Activated CD4-positive, alpha-beta T cell treated with anti-CD3 and anti-CD28 coated beads, Interleukin-2, amount 50 U/mL, for 24 hours (primary cell): ENCODE data around the gene TMTC3.
"Not testable (repeated sequence)": the region's sequence is repeated elsewhere in the genome, so short reads cannot be mapped to it uniquely, and the experiment has no call there.

ENCODE experiments used
- DNase-seq, 2 donors: peaks; one replicate each; pipeline ENCODE4 v3.0.0-alpha.2; 2020; ENCODE audit warnings: low read depth in 1 of 2, low spot score in 1 of 2

The TMTC3 gene

DNA sequence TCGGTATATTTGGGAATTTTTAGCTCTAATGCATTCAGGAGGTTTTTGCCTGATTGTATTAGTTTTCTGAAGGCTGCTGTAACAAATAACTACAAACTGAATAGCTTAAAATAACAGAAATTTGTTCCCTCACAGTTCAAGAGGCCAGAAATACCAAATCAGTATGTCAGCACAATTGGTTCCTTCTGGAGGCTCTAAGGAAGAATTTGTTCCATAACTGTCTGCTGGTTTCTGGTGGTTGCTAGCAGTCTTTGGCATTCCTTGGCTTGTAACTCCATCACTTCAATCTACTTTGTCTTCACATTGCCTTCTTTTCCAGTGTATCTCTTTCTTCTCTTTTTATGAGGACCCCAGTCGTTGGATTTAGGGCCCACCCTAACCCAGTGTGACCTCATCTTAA is 21.3 kb downstream of the TMTC3 start:
- DNase-seq = no peak

DNA sequence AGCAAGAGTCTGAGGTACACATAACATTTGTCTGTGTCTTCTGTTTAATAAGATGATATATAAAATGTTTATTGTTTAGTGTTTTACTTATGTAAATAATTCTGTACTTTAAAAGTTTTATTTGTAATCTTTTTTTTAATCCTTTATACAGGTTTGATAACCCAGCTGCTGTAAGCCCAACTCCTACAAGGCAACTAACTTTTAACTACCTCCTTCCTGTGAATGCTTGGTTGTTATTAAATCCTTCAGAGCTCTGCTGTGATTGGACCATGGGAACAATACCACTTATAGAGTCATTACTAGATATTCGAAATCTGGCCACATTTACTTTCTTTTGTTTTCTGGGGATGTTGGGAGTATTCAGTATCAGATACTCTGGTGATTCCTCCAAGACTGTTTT is 24.1 kb downstream of the TMTC3 start:
- no peak for DNase-seq

DNA sequence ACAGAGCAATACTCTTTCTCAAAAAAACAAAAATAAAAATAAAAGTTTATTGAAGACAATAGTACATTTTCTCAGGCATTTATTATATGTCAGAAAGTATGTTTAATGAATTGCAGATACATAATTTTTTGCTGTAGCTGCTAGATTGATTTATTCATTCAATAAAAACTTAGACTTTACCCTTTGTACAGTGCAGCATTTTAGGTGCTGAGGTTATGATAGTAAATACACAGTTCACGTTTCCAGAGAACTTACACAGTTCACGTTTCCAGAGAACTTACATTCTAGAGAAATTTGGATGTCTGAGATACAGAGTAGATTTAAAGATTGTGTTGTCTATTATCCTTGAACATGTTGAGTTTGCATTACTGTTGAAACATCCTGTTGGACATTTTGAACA is 25.3 kb downstream of the TMTC3 start:
- DNase-seq = no peak

DNA sequence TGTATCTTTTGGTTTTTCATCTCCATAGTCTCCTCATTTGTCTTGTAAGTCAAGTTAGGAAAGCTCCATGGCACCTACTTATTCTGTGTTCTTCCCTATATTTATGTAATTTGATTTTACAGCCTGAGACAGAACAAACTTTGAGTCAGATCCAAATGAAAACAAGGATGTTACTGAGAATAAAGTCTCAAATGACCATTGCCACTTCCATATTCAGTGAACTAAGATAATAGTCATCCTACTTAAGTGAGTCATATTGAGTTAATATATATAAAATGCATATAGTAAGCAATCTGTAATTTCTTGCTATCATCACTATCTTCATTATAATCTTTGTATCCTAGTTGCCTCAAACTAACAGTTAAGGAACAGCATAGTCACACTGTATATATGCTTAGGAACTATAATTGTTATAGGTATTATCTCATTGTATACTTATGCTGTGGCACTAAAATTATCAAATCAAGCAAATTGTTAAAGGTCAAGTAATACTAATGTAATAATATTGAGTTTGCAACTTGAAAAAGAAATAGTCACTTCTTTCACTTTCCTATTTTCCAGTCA is 30.8 kb downstream of the TMTC3 start:
- DNase-seq = no peak

DNA sequence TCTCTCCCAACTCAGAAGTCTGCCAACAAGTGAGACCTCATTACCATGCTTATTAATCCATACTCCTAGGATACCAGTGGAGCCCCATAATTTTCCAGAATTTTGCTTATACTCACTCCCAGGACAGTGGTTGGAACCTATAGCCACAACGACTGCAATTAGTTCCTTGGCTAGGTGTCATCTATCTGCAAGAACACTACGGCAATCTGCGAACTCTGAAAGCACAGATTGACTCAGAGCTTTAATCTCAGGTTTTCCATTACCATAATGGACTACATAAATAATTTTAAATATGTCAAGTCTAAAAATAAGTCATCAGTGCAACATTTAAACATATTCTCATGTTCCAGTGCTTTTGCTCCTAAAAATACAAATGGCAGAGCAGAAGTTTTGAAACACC is 33.4 kb downstream of the TMTC3 start:
- DNase-seq = no peak

DNA sequence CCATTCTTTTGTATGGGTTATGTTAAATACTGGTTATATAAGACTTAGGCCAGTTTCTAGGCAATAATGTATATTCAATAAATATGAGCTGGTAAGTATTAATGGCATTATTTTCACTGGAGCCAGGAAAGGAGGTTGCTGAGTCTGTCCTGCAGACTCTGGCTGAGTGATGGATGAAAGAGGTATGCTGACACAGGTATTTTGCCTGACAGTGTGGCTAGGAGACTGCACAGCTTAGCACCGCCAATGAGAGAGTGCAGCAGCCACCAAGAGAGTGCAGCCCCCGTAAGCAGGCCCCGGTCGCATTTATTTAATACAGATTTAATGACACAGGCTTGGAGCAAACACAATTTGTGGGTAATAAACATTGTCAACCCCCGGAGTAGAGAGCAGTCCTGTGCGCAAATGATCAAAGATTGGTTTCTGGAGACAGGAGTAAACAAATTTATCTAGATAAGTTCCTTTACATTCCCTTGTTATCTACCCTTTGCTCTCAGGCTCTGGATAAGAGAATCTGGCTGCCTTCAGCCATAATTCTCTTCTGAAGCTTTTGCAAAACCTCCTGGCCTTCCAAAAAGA is 37.4 kb downstream of the TMTC3 start:
- DNase-seq = no peak

DNA sequence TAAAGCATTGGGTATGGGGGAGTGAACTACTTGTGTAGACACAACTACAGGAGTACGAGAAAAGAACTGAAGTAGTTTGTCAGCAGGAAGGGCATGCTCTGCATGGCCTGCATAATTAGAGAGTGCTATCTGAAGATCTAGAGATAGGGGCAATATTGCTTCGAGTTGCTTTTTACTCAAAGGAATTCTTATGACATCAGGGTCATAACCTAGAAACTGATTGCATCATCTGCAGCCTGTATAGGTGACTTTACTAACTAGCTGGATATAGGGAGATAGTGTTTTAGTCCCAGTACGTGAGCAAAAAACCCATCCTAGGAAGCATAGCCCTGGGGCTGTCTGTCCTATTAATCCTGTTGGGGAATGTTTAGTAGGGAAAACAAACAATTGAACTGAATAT is 39.8 kb downstream of the TMTC3 start:
- no peak for DNase-seq

DNA sequence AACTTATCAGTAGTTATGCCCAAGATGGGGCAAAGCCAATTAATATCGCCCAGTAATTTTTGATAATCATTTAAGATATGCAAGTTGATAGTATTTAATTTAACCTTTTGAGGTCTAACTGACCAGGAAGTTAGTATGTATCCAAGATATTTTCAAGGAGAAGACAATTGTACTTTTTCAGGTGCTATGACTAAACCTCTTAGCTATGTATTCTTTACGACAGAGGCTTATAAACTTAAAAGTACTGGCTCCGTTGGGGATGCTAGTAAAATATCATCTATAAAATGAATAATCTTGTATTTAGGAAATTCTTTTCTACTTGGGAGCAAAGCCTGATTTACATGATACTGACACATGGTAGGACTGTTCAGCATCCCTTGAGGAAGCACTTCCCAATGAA is 40.3 kb downstream of the TMTC3 start:
- DNase-seq = no peak

DNA sequence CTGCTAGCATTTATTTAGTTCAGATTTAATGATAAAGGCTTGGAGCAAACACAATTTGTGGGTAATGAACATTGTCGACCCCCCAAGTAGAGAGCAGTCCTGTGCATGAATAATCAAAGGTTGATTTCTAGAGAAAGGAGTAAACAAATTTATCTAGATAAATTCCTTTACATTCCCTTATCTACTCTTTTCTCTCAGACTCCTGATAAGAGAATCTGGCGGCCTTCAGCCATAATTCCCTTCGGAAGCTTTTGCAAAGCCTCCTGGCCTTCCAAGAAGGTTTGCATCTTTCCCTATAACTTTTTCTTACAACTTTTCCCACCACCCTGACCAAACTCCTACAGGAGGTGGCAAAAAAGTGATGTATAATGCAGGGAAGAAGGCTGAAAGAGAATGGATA is 42.1 kb downstream of the TMTC3 start:
- no peak for DNase-seq

DNA sequence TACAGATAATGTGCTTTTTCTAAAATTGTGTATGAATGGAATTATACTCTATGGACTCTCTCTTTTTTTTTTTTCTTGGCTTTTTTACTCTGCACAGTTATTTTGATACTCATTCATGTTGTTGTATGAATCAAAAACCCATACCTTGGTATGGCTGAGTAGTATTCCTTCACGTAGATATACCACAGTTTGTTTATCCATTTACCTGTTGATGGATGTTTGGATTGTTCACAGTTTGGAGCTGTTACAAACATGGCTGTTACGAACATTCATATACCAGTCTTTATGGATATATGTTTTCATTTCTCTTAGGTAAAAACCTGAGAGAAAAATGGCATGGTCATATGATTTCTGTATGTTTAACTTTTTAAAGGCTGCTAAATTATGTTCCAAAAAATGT is 43.2 kb downstream of the TMTC3 start:
- no peak for DNase-seq

DNA sequence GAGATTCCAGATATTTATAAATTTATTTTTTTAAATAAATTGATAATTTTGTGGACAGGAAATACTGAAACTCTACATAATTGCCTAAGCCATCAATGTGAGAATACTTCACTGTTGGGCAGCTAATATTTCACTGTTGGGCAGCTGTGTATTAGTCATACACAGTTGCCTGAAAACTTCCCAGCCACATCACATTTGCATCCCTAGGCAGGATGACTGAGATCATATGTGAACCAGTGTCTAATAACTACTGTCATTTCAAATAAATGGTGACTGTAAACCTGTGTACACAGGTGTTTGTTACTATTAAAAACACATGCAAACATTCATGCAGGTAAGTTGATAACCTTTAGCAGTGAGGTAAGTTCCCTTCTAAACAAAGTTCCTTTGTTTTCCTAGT is 43.9 kb downstream of the TMTC3 start:
- no peak for DNase-seq

DNA sequence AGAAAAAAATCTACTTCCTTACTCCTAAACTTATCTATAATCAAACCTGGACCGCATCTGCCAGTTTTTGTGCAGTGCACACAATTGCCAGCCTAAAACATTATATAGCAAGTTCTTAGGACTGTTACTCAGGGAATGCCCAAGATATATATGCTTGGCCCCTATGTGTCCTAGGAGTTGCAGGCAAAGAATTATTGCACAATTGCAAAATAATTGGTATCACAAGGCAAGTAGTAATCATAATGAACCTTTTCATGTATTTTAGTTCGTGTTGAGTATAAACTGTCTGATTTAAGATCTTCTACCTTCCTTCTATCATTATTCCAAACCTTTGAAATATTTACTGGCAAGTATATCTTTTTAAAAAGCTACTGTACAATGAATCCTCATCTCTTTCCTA is 45.5 kb downstream of the TMTC3 start:
- no peak for DNase-seq

DNA sequence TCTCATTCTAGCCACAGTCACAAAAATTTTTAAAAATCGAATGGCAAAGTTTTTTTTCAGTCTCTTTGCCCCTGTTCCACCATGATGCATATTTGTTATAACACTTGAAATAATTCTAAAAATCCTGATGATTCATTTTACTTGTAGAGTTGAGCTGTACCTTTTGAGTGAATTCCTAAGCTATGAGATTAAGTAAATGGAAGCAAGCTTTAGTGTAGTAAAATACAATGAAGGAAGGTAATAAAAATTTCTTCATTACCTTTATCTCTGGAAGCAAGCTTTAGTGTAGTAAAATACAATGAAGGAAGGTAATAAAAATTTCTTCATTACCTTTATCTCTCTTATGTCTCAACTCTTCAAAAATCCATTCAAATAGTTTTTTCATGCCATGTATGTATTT is 46.1 kb downstream of the TMTC3 start:
- DNase-seq = no peak

DNA sequence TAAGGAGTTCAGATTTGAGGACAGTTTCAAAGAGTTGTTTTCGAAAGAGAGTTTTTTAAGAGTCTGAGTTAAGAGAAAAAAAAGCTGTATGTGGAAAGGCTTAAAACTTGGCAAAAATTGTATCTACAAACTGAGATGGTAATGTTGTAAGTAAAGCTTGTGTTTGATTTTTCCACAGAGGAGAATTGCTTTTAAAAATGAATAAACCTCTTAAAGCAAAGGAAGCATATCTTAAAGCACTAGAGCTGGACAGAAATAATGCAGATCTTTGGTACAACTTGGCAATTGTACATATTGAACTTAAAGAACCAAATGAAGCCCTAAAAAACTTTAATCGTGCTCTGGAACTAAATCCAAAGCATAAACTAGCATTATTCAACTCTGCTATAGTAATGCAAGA is 50.3 kb downstream of the TMTC3 start:
- no peak for DNase-seq

DNA sequence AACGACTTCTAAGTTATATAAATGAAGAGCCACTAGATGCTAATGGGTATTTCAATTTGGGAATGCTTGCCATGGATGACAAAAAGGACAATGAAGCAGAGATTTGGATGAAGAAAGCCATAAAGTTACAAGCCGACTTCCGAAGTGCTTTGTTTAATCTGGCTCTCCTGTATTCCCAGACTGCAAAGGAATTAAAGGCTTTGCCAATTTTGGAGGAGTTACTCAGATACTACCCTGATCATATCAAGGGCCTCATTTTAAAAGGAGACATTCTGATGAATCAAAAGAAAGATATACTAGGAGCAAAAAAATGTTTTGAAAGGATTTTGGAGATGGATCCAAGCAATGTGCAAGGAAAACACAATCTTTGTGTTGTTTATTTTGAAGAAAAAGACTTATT is 52.8 kb downstream of the TMTC3 start:
- DNase-seq = no peak

DNA sequence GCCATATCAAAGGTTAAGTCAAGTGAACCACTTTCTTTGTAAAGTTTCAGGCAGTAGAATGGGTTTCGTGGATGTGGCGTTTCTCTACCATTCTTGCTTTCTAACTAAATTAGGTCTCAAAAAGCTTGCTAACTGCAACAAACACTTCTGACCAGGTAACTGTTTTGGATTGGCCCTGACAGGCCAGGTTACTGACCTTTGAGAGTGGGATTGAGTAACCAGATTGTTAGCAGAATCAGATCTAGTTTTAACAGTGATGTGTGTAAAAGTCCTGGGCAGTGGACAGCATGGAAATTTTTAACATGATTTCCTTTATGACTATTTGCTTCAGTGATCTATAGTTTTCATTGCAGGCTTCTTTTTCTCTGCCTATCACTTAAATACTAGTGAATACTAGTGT is 57.9 kb downstream of the TMTC3 start:
- DNase-seq = no peak

DNA sequence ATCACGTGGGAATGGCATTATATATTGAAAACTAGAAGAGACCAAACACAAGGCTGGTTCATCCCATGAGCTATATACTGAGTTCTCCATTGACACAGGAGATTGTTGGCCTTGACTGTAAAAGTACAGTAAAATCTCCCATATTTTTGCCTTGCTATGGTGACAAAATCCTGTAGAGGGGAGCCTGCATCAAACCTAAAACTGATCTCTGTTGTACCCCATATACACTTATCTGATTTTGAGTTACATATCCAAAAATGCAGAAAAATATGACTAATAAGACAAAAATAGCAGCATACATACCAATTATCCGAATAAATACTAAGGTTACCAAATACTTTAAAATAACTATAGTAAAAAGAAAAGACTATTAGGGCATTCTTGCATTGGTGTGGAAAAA is 60.4 kb downstream of the TMTC3 start:
- no peak for DNase-seq

DNA sequence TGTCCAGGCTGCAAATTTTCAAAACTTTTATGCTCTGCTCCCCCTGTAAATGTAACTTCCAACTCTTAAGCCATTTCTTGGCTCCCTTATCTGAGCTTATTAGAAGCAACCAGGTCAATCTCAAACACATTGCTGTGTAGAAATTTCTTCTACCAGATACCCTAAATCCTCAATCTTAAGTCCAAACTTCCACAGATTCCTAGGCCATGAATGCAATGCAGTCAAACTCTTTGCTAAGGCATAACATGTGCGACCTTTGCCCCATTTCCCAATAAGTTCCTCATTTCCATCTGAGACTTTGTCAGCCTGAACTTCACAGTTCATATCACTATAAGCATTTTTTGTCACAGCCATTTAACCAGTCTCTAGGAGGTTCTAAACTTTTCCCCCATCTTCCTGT is 64.5 kb downstream of the TMTC3 start:
- no peak for DNase-seq

DNA sequence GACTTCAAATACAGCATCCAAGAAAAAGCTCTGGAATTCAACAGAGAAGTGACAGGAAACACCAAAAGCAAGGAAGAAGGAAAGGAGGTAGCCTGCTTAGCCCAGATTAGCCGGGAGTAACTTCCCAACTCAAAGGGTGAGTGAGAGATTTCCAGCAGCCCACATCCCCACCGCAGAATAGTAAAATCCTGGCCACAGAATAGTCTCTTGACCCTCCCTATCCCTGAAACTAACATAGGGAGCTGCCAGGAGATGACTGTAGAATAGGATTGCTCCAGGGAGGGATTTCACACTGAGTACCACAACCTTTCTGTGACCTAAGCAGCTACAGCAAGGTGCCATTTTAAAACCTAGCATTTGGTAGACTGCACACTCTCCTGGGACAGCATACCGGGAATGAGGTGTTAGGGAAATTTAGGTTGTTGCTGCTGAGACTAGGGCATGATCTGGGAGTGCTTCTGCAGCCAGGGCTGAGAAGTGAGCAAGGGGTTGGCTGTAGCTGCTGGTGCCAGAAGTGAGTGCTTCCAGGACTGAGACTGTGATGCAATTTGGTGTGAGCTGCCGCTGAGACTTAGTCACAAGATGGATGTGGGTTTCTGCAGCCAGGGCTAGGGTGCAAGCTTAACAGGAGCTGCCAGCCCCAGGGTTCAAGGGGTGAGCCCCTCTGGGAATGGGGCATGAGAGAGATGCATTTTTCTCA is 66.0 kb downstream of the TMTC3 start:
- DNase-seq = no peak

DNA sequence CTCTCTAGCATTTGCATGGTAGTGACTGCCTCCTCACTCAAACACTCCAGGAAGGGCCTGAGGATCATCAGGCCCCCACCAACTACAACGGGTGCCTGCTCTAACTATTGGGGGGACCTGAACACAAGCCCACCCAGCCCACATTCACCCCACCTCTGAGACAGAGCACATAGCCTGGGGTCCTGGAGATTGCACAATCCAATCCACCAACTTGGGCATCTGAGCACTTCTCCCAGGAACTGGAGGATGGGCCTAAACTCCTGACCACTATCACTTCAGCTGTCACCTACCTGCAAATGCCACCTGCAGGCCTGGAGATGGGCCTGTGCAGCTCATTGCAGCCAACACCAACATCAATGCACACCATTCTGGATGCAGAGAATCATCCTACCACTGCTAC is 66.6 kb downstream of the TMTC3 start:
- no peak for DNase-seq

DNA sequence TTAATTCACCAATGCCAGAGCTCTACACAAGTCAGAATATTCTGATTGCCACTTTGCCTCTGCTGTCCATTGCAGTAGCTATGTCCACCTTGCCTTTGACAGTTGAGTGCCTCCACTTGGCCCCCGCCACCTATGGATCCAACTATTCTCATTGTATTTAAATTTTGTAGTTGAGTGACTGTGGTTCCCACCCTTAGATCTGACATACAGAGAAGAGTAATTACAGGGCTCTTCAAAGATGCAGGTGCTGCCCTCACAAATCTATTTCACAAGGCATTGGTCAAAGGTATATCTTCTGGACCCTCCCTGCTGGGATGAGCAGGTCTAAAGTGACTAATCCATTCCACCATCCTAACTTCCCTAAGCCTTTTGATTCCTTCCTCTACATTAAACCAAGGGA is 68.2 kb downstream of the TMTC3 start:
- DNase-seq = not testable (repeated sequence)

DNA sequence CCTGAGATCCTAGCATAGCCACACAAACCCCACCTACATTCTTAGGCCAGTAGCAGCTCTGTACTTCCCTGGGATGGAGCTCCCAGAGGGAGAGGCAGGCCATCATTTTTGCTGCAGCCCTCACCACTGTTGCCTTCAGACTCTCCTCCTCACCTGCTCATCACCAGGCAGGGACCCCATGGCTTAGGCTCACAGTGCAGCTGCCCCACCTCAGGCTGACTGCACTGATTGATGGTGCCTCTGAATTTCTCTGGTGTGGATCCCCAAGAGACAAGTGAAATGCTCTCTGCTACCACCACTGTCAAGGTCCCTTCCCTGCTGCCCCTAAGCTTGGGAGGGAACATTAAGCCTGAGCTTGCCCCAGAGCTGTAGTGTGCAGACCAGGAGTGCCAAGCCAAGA is 76.2 kb downstream of the TMTC3 start:
- DNase-seq = no peak

DNA sequence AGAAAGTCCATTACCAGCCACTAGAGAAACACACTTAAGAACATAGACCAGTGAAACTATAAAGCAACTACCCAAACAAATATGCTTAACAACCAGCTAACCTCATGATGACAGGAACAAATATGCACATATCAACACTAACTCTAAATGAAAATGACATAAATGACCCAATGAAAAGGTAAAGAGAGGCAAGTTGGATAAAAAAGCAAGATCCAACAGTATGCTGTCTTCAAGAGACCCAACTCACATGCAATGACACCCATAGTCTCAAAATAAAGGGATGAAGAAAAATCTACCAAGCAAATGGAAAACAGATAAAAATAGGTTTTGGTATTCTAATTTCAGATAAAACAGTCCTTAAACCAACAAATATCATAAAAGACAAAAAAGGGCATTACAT is 77.8 kb downstream of the TMTC3 start:
- DNase-seq = no peak
